Right atrium auricular region (tissue), 2 donors: ENCODE results near the gene TRMT1. TPM values are rescaled to one million over a fixed set of nuclear protein-coding genes. Genes with fewer than 3 reads are reported as not detected.
A peak's percentile ranks its signal among the peaks of the same experiment; 100 is the strongest.
"Not testable (repeated sequence)": the region's sequence is repeated elsewhere in the genome, so short reads cannot be mapped to it uniquely, and the experiment has no call there.

Experiments used
- DNase-seq: peaks from one replicate; pipeline ENCODE4 v3.0.0-alpha.2; 2019; ENCODE audit warnings: low spot score
- H3K27ac ChIP-seq, 2 donors: fragments of 200-600 bp; sonication (generic); 1 replicate in 1 of 2; 2 replicates in 1 of 2; pipeline ENCODE4 v1.5.1; 2016 to 2019
- H3K27me3 ChIP-seq, 2 donors: fragments of 200-600 bp; sonication (generic); one replicate each; pipeline versions ENCODE4 v1.5.1 to v1.6.0; 2017 to 2019
- H3K36me3 ChIP-seq: fragments of 200-600 bp; sonication (generic); one replicate; pipeline ENCODE4 v1.5.1; 2016
- H3K4me1 ChIP-seq, 2 donors: fragments of 200-600 bp; sonication (generic); one replicate each; pipeline versions ENCODE4 v1.5.1 to v1.6.0; 2017 to 2019
- H3K4me3 ChIP-seq, 2 donors: fragments of 200-600 bp; sonication (generic); 1 replicate in 1 of 2; 2 replicates in 1 of 2; pipeline ENCODE4 v1.5.1; 2017 to 2019; ENCODE audit warnings: mild to moderate bottlenecking in 1 of 2, moderate library complexity in 1 of 2
- H3K9me3 ChIP-seq, 2 donors: fragments of 200-600 bp; sonication (generic); one replicate each; pipeline ENCODE4 v1.5.1; 2019
- total RNA-seq, 2 donors: library from RNA; depleted of rRNA; stranded (reverse); fragments of >200 nt; gene quantifications; one replicate each; pipeline ENCODE4 v1.1.0, GENCODE V29; 2016
- TF ChIP-seq, protein P1 (sequence below), 2 donors: fragments of 200-600 bp; sonication (generic); IDR thresholded peaks; one replicate each; pipeline ENCODE4 v1.5.1; 2019; ENCODE audit warnings: antibody characterized with exemption in 2 of 2

Gene TRMT1
- total RNA-seq, 2 donors from 2014 or later: 13.6 to 15.0 TPM

DNA sequence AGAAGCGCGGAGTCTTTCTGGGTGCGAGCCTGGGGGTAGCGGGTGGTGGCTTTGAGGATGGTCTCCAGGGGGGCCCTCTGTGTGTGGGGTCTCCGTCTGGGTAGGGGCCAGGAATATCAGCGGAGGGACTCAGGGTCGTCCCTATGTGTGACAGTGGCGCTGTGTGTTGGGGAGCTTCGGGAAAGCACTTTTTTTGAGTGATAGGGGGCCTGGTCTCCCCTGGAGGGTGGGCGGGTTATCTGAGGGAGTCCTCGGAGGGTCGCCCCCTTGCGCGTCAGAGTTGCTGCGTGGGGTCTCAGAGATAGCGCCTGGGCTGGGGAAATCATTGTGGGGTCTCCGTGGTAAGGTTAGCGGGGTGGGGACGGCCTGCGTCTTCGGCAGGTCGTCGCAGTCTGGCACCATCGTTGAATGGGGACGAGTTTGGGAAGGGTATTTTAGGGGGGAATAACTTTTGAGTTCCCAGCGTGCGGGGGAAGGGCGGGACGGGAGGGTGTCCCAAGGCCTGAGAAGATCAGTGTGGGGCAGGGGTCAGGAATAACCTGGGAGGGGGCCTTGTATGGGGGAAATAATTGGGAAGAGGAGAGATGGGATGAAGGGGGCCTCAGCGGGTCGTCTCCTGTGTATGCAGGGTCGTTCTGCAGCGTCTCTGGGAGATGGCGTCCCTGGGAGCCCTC lies 34.5 kb upstream of the TRMT1 start:
- H3K9me3 ChIP-seq: no peaks in the 10 kb centered on the region
- H3K27ac ChIP-seq: peak overlapping the region; percentile 99
- DNase-seq: no peak
- H3K27me3 ChIP-seq: no peaks in the 10 kb centered on the region
- H3K4me3 ChIP-seq: peak overlapping the region; percentile 95
- H3K36me3 ChIP-seq: no peaks in the 10 kb centered on the region
- peaks cover 0 to 48% of the 10 kb centered on the region in 2 donors for H3K4me1 ChIP-seq
- TF ChIP-seq, protein P1, sequence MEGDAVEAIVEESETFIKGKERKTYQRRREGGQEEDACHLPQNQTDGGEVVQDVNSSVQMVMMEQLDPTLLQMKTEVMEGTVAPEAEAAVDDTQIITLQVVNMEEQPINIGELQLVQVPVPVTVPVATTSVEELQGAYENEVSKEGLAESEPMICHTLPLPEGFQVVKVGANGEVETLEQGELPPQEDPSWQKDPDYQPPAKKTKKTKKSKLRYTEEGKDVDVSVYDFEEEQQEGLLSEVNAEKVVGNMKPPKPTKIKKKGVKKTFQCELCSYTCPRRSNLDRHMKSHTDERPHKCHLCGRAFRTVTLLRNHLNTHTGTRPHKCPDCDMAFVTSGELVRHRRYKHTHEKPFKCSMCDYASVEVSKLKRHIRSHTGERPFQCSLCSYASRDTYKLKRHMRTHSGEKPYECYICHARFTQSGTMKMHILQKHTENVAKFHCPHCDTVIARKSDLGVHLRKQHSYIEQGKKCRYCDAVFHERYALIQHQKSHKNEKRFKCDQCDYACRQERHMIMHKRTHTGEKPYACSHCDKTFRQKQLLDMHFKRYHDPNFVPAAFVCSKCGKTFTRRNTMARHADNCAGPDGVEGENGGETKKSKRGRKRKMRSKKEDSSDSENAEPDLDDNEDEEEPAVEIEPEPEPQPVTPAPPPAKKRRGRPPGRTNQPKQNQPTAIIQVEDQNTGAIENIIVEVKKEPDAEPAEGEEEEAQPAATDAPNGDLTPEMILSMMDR (IDR thresholded peaks at IDR 0.05): no peak

DNA sequence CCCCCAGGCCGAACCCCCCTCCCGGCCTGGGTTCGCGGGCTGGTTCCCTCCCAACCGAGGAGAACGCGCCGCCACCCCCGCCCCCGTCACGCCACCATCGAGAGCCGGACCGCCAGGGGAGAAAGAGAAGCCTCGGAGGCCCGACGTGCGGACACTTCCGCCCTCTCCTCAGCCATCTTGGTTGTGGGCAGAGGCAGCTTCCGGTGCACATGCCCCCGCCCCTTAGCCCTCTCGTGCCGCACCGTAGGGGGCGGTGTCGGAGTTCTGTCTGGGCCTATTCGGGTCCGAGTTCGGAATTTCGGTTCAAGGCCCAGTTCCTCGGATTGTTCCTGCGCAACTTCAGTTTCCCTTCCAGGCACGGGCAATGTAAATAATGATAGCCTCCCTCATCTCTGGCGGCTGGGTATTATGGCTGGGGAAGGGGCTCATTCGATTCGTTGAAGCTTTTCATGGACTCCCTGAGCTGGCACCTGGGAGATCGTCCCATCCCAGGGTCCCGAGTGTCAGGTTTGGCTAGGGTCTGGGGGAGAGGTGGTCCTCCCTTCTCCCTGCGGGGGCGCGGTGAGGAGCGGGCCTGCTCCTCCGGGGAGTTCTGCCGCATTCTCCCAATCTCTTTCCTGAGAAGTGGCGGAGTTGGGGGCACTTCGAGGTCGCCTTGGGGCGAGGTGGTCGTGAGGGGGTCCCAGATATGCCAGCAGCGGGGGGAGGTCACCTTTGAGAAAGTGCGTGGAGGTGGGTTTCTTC lies 33.8 kb upstream of the TRMT1 start, which contains the start of the genes IER2 and STX10:
Gene IER2, plus strand, starts transcription at position 225 of the 744 bp plus-strand sequence. CDS start 2,776 bp downstream, outside the sequence.
Gene STX10, minus strand, starts transcription at position 189 of the 744 bp plus-strand sequence. CDS start 202 bp downstream, outside the sequence.
- peak within 1 kb of the TSS; percentile 95 for H3K4me3 ChIP-seq
- peak within 1 kb of the TSS; percentile 99 for H3K27ac ChIP-seq
- H3K36me3 ChIP-seq: no peaks in the 10 kb centered on the region
- peaks cover 0 to 40% of the 10 kb centered on the region in 2 donors for H3K4me1 ChIP-seq
- TF ChIP-seq, protein P1 (IDR thresholded peaks at IDR 0.05): peak; percentile 40 to 75
- DNase-seq: peak; percentile 97
- no peaks in the 10 kb centered on the region for H3K9me3 ChIP-seq
- H3K27me3 ChIP-seq: no peaks in the 10 kb centered on the region

DNA sequence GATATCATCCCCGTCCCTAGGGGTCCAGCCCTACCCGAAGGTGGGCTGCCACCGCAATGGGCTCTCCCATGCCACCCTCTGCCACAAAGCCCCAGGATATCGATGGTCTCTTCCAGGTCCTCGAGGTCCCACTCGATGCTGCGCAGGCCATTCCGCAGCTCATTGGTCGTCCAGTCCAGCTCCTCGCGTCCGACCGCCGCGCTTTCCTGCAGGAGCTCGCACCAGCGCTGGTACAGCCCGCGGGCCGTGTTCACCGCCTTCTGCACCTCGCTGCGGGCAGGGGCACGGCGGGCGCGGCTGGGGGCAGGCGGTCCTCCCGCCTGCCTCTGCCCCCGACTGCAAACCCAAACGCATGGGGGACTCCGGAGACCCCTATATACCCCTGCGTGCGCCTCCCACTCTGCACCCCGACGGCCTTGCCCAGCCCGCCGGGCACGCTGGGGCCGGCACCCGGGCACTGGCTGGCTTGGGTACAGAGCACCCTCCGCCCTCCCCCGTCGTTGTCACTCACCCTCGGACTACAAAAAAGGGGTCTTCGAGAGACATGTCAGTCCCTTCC lies 33.2 kb upstream of the TRMT1 start:
- TF ChIP-seq, protein P1 (IDR thresholded peaks at IDR 0.05): no peak
- no peaks in the 10 kb centered on the region for H3K27me3 ChIP-seq

DNA sequence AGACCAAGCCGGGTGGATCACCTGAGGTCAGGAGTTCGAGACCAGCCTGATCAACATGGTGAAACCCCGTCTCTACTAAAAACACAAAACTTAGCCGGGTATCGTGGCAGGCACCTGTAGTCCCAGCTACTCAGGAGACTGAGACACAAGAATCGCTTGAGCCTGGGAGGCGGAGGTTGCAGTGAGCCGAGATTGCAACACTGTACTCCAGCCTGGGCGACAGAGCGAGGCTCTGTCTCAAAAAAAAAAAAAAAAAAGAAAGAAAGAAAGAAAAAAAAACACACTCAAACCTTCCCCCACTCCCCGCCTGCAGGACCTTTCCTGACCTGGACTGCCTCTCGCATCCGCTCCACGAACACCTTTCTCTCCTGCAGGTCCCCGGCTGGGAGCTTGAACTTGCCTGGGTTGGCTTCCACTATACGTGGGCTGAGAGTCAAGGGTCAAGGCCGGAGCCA lies 32.7 kb upstream of the TRMT1 start:
- H3K36me3 ChIP-seq, H3K27me3 ChIP-seq, DNase-seq, H3K9me3 ChIP-seq: not testable (repeated sequence)
- peaks cover 0 to 31% of the 10 kb centered on the region in 2 donors for H3K4me1 ChIP-seq
- H3K4me3 ChIP-seq: peak overlapping the region; percentile 95
- H3K27ac ChIP-seq: peak overlapping the region; percentile 99

More for the DNA sequence above, 33.2 kb upstream of the TRMT1 start:
- no peak for DNase-seq
- H3K27ac ChIP-seq: peak overlapping the region; percentile 99
- peaks cover 0 to 34% of the 10 kb centered on the region in 2 donors for H3K4me1 ChIP-seq
- peak overlapping the region; percentile 95 for H3K4me3 ChIP-seq
- H3K9me3 ChIP-seq: no peaks in the 10 kb centered on the region
- no peaks in the 10 kb centered on the region for H3K36me3 ChIP-seq

DNA sequence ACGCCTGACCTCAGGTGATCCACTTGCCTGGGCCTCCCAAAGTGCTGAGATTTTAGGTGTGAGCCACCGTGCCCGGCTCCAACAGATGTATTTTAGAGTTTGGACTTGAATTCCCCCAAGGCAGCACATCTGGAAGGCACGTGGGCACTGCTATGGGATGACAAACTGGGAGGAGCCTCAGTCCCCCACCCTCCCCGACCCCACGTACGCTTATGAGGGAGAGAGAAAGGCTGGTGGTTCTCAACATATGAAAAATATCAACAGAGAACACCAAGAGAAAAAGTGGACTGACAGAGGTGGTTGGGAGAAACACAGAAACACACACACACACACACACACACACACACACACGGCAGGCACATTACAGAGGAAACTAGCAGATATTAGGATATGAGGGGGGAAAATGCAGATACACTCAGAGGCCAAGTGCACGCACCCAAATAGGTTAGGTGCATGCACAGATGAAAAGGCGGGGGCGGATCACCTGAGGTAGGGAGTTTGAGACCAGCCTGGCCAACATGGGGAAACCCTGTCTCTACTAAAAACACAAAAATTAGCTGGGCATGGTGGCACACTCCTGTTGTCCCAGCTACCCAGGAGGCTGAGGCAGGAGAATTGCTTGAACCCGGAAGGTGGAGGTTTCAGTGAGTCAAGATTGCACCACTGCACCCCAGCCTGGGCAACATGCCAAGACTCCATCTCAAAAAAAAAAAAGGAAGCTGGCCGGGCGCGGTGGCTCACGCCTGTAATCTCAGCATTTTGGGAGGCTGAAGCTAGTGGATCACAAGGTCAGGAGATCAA lies 30.4 kb upstream of the TRMT1 start:
- DNase-seq: no peak
- TF ChIP-seq, protein P1 (IDR thresholded peaks at IDR 0.05): no peak
- no peak overlapping the region for H3K4me3 ChIP-seq
- H3K27ac ChIP-seq: no peak overlapping the region
- peaks cover 0 to 14% of the 10 kb centered on the region in 2 donors for H3K4me1 ChIP-seq
- no peaks in the 10 kb centered on the region for H3K27me3 ChIP-seq
- H3K9me3 ChIP-seq: no peaks in the 10 kb centered on the region
- H3K36me3 ChIP-seq: peaks cover 9% of the 10 kb centered on the region
